Naive thymus-derived CD4-positive, alpha-beta T cell (primary cell): ENCODE results near the gene VASP. TPM values are rescaled to one million over a fixed set of nuclear protein-coding genes. Genes with fewer than 3 reads are reported as not detected.

ENCODE experiments used
- ATAC-seq: fragments of 150-1000 bp; cut with Tn5 transposase; 2 replicates; pipeline ENCODE4 v1.10.0; 2021; ENCODE audit warnings: mild to moderate bottlenecking, moderate library complexity
- CTCF ChIA-PET: fragments of 350-600 bp; sonication (Branson Sonifier 250); formaldehyde crosslinking; loops from one replicate; lab custom pipeline; 2021; ENCODE audit warnings: antibody characterized with exemption; lab: Charles Lee
- POLR2A ChIA-PET: fragments of 350-600 bp; sonication (Branson Sonifier 250); formaldehyde crosslinking; loops from one replicate; lab custom pipeline; 2021; ENCODE audit warnings: antibody characterized with exemption, inconsistent platforms; lab: Charles Lee
- DNase-seq, 9 donors: peaks; one replicate each; pipeline versions ENCODE4 v3.0.0 to v3.0.0-alpha.2; 2020 to 2022; ENCODE audit warnings: mixed read lengths in 1 of 9
- H3K27ac ChIP-seq: one replicate; pipeline ENCODE4 v1.7.0; 2013; ENCODE audit warnings: mild to moderate bottlenecking, low read depth, low read length, moderate library complexity
- H3K27me3 ChIP-seq, 2 donors: one replicate each; pipeline ENCODE4 v1.7.0; 2013; ENCODE audit warnings: low read length in 2 of 2, mild to moderate bottlenecking in 2 of 2, moderate library complexity in 2 of 2; ENCODE audit not compliant: control insufficient read depth in 2 of 2, insufficient read depth in 2 of 2
- H3K36me3 ChIP-seq, 3 experiments: 1 replicate in 2 of 3; 2 replicates in 1 of 3; pipeline ENCODE4 v1.7.0; 2013; ENCODE audit warnings: low read length in 3 of 3, mild to moderate bottlenecking in 3 of 3, moderate library complexity in 1 of 3; ENCODE audit not compliant: insufficient read depth in 3 of 3, control insufficient read depth in 2 of 3
- H3K4me1 ChIP-seq, 2 donors: one replicate each; pipeline ENCODE4 v1.7.0; 2013; ENCODE audit warnings: low read length in 2 of 2, mild to moderate bottlenecking in 2 of 2, moderate library complexity in 1 of 2; ENCODE audit not compliant: control insufficient read depth in 2 of 2, insufficient read depth in 2 of 2
- H3K4me3 ChIP-seq: 2 replicates; pipeline ENCODE4 v1.7.0; 2013; ENCODE audit warnings: mild to moderate bottlenecking, low read length
- H3K9me3 ChIP-seq, 3 experiments: 1 replicate in 2 of 3; 2 replicates in 1 of 3; pipeline ENCODE4 v1.7.0; 2013; ENCODE audit warnings: low read length in 3 of 3; ENCODE audit not compliant: control insufficient read depth in 2 of 3
- H3K27ac Mint-ChIP-seq, 9 donors: one replicate each; pipeline ENCODE4 v1.8.0; 2020 to 2022; ENCODE audit warnings: mixed read lengths in 9 of 9, mild to moderate bottlenecking in 8 of 9, moderate library complexity in 5 of 9, inconsistent platforms in 2 of 9
- H3K27me3 Mint-ChIP-seq, 5 donors: one replicate each; pipeline ENCODE4 v1.8.0; 2021 to 2022; ENCODE audit warnings: mixed read lengths in 5 of 5, mild to moderate bottlenecking in 1 of 5
- H3K36me3 Mint-ChIP-seq, 5 donors: one replicate each; pipeline ENCODE4 v1.8.0; 2020 to 2022; ENCODE audit warnings: mixed read lengths in 5 of 5, mild to moderate bottlenecking in 3 of 5, inconsistent platforms in 1 of 5
- H3K4me1 Mint-ChIP-seq, 7 donors: one replicate each; pipeline ENCODE4 v1.8.0; 2020 to 2022; ENCODE audit warnings: mixed read lengths in 7 of 7, mild to moderate bottlenecking in 3 of 7, inconsistent platforms in 1 of 7
- H3K4me3 Mint-ChIP-seq, 10 donors: one replicate each; pipeline ENCODE4 v1.8.0; 2020 to 2022; ENCODE audit warnings: mild to moderate bottlenecking in 10 of 10, mixed read lengths in 10 of 10, moderate library complexity in 6 of 10, inconsistent platforms in 2 of 10
- H3K9me3 Mint-ChIP-seq, 11 donors: one replicate each; pipeline ENCODE4 v1.8.0; 2020 to 2022; ENCODE audit warnings: mixed read lengths in 11 of 11, mild to moderate bottlenecking in 4 of 11, inconsistent platforms in 1 of 11, moderate library complexity in 1 of 11
- intact Hi-C, 2 donors: fragments of 100-400 bp; cut with micrococcal nuclease; formaldehyde crosslinking; loops; one replicate each; pipeline ENCODE4 v1.15.1; 2023
- polyA plus RNA-seq, 2 donors: library from polyadenylated mRNA; unstranded; fragments of 300-500 nt; fragmentation: Illumina TruSeq; gene quantifications; one replicate each; pipeline ENCODE4 v1.2.3, GENCODE V29; 2021
- total RNA-seq, 6 experiments: library from RNA in 5 of 6; stranded (reverse) in 5 of 6; gene quantifications; 1 replicate in 5 of 6; 2 replicates in 1 of 6; pipeline ENCODE4 v1.2.3 and lab custom pipeline; 2021 to 2026

VASP gene
- total and polyA plus RNA-seq, 7 experiments from 2014 or later, result 27.0 to 206 (median 74.2) TPM

DNA sequence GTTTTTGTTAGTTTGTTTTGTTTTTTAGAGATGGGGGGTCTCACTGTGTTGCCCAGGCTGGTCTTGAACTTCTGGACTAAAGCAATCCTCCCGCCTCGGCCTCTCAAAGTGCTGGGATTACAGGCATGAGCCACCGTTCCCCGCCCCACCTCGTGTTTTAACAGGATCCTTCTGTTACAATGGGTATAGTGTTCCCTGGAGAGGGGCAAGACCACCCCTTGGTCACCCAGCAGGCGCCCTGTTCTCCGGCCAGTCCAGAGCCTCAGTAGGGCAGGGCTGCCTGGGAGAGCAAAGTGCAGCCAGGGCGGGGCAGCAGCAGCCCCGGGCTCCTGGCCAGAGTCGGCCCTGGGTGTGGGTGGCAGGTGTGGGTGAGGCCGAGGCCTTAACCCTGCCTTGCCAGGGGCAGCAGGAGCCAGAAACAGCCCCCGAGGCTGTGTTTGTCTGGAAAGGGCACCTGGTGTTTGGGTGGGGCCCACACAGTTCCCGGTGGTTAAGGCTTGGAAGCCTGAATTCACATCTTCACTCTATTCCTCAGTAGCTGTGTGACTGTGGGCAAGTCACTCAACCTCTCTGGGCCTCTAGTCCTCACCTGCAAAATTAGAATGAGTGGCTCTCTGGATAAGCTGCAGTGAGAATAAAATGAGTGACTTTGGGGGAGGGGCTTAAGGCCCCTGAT, 7.2 kb downstream of the VASP start:
- no peak for ATAC-seq
- no peaks in the 10 kb centered on the region for H3K9me3 Mint-ChIP-seq
- H3K27ac Mint-ChIP-seq, result peak overlapping the region; percentile 78 to 96 (median 89)
- intact Hi-C loops, result no loop called here
- H3K9me3 ChIP-seq, result no peaks in the 10 kb centered on the region
- peak overlapping the region; percentile 34 for H3K4me3 ChIP-seq
- POLR2A ChIA-PET, result interaction anchor here (0.7 to 1.7 kb wide), 2 partner anchors 14 to 163 kb away, joined by 3 to 4 read pairs; no protein-coding TSS in a partner anchor
- H3K36me3 Mint-ChIP-seq, result peaks cover 0 to 26% (median 4%) of the 10 kb centered on the region in 5 donors
- H3K4me1 Mint-ChIP-seq, result peaks cover 39 to 70% (median 60%) of the 10 kb centered on the region in 7 donors
- no peaks in the 10 kb centered on the region for H3K27me3 ChIP-seq
- H3K36me3 ChIP-seq, result peaks cover 0 to 26% (median 3%) of the 10 kb centered on the region in 3 experiments
- CTCF ChIA-PET, result interaction anchor here (0.9 to 1.4 kb wide), 2 partner anchors 44 to 75 kb away, joined by 4 to 5 read pairs; no protein-coding TSS in a partner anchor
- peaks cover 28 to 46% of the 10 kb centered on the region in 2 donors for H3K4me1 ChIP-seq
- H3K27ac ChIP-seq, result peak overlapping the region; percentile 59
- peak overlapping the region; percentile 27 to 86 (median 66) for H3K4me3 Mint-ChIP-seq
- no peaks in the 10 kb centered on the region for H3K27me3 Mint-ChIP-seq
- DNase-seq, result no peak

DNA sequence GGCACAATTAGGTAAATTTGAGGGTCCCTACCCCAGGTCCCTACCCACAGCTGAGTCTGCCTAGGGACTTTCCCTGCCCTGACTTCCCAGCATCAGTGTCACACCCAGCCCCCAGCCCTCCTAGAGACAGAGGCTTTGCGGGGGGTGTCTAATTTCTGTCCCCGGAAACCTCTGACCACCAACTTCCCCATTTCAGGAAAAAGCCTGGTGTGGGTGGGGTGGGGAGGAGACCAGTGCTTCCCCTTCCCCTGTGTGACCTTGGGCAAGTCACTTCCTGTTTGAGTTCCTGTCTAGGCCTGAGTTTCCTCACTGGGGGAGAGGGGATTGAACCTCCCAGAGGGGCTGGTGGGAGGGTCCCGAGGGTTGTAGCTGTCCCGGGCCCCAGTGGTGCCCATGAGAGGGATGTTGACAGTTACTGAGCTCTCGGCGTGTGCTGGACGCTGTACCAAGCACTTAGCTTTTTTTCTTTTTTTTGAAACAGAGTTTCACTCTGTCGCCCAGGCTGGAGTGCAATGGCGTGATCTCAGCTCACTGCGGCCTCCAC, 7.9 kb downstream of the VASP start:
- no peaks in the 10 kb centered on the region for H3K27me3 ChIP-seq
- peak overlapping the region; percentile 34 for H3K4me3 ChIP-seq
- H3K27ac ChIP-seq, result peak overlapping the region; percentile 59
- peaks cover 0 to 29% (median 3%) of the 10 kb centered on the region in 3 experiments for H3K36me3 ChIP-seq
- peak overlapping the region in 8 of 10 donors; percentile 41 to 70 (median 60) for H3K4me3 Mint-ChIP-seq
- intact Hi-C loops, result no loop called here
- H3K9me3 Mint-ChIP-seq, result no peaks in the 10 kb centered on the region
- DNase-seq, result no peak
- peak overlapping the region; percentile 69 to 89 (median 87) for H3K27ac Mint-ChIP-seq
- peaks cover 24 to 40% of the 10 kb centered on the region in 2 donors for H3K4me1 ChIP-seq
- no peaks in the 10 kb centered on the region for H3K9me3 ChIP-seq
- CTCF ChIA-PET, result interaction anchor here (0.9 to 1.4 kb wide), 3 partner anchors 43 to 127 kb away, joined by 4 to 5 read pairs (median 4); no protein-coding TSS in a partner anchor
- peaks cover 0 to 23% (median 4%) of the 10 kb centered on the region in 5 donors for H3K36me3 Mint-ChIP-seq
- peaks cover 32 to 63% (median 54%) of the 10 kb centered on the region in 7 donors for H3K4me1 Mint-ChIP-seq
- H3K27me3 Mint-ChIP-seq, result no peaks in the 10 kb centered on the region
- POLR2A ChIA-PET, result interaction anchor here (0.7 to 1.7 kb wide), 2 partner anchors 14 to 162 kb away, joined by 3 to 4 read pairs; no protein-coding TSS in a partner anchor
- ATAC-seq, result peak; percentile 88

DNA sequence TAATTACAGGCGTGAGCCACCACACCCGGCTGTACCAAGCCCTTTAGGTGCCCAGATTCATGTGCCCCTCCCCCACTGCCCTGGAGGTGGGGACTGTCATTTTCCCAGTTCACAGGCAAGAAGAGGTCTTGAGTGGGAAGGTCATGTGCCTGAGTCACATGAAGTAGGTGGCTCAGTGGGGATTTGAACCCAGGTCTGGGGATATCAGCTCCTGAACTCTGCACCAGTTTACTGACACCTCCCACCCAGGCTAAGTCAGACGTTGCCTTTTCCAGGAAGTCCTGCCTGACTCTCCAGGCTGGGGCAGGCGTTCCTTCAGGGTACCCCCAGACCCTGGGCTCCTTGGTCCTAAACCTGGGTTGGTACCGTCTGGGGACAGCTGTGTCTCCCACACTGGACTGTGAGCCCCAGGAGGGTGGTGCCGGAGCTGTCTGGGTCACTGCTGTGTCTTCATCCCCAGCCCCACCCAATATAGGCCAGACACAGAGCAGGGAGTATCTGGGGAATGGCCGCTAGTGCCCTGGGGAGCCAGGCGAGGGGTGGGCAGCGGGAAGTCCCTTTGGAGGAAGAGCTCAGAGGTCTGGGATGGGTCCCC, 8.6 kb downstream of the VASP start:
- CTCF ChIA-PET, result interaction anchor here (0.9 to 1.4 kb wide), 4 partner anchors 42 to 126 kb away, joined by 3 to 5 read pairs (median 4); no protein-coding TSS in a partner anchor
- no peak for ATAC-seq
- no peak overlapping the region for H3K4me3 ChIP-seq

GRCh38 chr19:45517238-45517637, 10.0 kb downstream of the VASP start:
- H3K27ac Mint-ChIP-seq, result peak overlapping the region in 6 of 9 donors; percentile 25 to 89 (median 84)
- Histone ChIP-seq H3K9me3 (no peaks in the 10 kb centered on the region), H3K4me1 (peaks cover 24 to 31% of the 10 kb centered on the region in 2 donors), H3K27ac (no peak overlapping the region), H3K27me3 (no peaks in the 10 kb centered on the region), H3K4me3 (no peak overlapping the region), H3K36me3 (peaks cover 0 to 45% (median 6%) of the 10 kb centered on the region in 3 experiments)
- peaks cover 21 to 46% (median 40%) of the 10 kb centered on the region in 7 donors for H3K4me1 Mint-ChIP-seq
- peaks cover 0 to 23% (median 4%) of the 10 kb centered on the region in 5 donors for H3K36me3 Mint-ChIP-seq
- intact Hi-C loops, result no loop called here
- ATAC-seq (no peak), DNase-seq (no peak)
- peak overlapping the region in 2 of 10 donors; percentile 20 to 24 for H3K4me3 Mint-ChIP-seq
- ChIA-PET POLR2A (interaction anchor here (1.0 kb wide), 1 partner anchor 10 kb away, joined by 4 read pairs; the partner anchor contains the start of gene VASP), CTCF (interaction anchor here (1.1 kb wide), 1 partner anchor 78 kb away, joined by 3 read pairs; no protein-coding TSS in a partner anchor)
- H3K27me3 Mint-ChIP-seq, result no peaks in the 10 kb centered on the region
- H3K9me3 Mint-ChIP-seq, result no peaks in the 10 kb centered on the region

More for the DNA sequence above, 8.6 kb downstream of the VASP start:
- H3K36me3 Mint-ChIP-seq, result peaks cover 0 to 25% (median 4%) of the 10 kb centered on the region in 5 donors
- DNase-seq, result no peak
- H3K9me3 Mint-ChIP-seq, result no peaks in the 10 kb centered on the region
- peak overlapping the region in 6 of 10 donors; percentile 20 to 64 (median 48) for H3K4me3 Mint-ChIP-seq
- peaks cover 0 to 32% (median 3%) of the 10 kb centered on the region in 3 experiments for H3K36me3 ChIP-seq
- intact Hi-C loops, result no loop called here
- peak overlapping the region; percentile 25 to 89 (median 81) for H3K27ac Mint-ChIP-seq
- H3K4me1 ChIP-seq, result peaks cover 24 to 38% of the 10 kb centered on the region in 2 donors
- H3K9me3 ChIP-seq, result no peaks in the 10 kb centered on the region
- H3K27ac ChIP-seq, result peak overlapping the region; percentile 59
- no peaks in the 10 kb centered on the region for H3K27me3 Mint-ChIP-seq
- POLR2A ChIA-PET, result interaction anchor here (1.0 to 1.7 kb wide), 2 partner anchors 8 to 13 kb away, joined by 4 read pairs; partner anchors contain the start of gene VASP
- H3K27me3 ChIP-seq, result no peaks in the 10 kb centered on the region
- peaks cover 25 to 56% (median 50%) of the 10 kb centered on the region in 7 donors for H3K4me1 Mint-ChIP-seq

DNA sequence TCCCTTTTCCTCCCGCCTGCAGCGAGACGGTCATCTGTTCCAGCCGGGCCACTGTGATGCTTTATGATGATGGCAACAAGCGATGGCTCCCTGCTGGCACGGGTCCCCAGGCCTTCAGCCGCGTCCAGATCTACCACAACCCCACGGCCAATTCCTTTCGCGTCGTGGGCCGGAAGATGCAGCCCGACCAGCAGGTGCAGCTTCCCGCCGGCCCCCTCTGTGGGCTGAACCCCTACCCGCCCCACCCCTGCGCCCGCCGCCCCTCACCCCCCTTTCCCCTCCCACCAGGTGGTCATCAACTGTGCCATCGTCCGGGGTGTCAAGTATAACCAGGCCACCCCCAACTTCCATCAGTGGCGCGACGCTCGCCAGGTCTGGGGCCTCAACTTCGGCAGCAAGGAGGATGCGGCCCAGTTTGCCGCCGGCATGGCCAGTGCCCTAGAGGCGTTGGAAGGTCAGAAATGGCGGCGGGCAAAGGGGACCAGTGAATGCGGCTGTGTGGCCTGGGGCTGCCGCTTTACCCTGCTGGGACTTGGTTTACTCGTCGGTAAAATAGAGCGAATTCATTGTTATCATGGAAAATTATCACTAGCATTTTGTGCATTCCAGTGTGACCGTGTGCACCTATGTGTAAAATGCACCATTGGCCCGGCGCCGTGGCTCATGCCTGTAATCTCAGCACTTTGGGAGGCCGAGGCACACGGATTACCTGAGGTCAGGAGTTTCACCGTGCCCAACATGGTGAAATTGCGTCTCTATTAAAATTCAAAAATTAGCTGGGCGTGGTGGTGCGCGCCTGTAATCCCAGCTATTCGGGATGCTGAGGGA, 10.6 kb downstream of the VASP start:
- peaks cover 24 to 29% of the 10 kb centered on the region in 2 donors for H3K4me1 ChIP-seq
- no peaks in the 10 kb centered on the region for H3K27me3 Mint-ChIP-seq

More for the DNA sequence above, 10.6 kb downstream of the VASP start:
- no peak overlapping the region for H3K4me3 ChIP-seq
- no peak overlapping the region for H3K27ac ChIP-seq
- Mint-ChIP-seq H3K27ac (peak overlapping the region in 5 of 9 donors; percentile 25 to 86 (median 70)), H3K36me3 (peaks cover 0 to 23% (median 4%) of the 10 kb centered on the region in 5 donors), H3K4me3 (peak overlapping the region in 1 of 10 donors; percentile 20), H3K4me1 (peaks cover 18 to 43% (median 36%) of the 10 kb centered on the region in 7 donors), H3K9me3 (no peaks in the 10 kb centered on the region)
- no peak for DNase-seq
- no peaks in the 10 kb centered on the region for H3K27me3 ChIP-seq
- intact Hi-C loops, result no loop called here
- H3K36me3 ChIP-seq, result peaks cover 0 to 50% (median 6%) of the 10 kb centered on the region in 3 experiments
- ATAC-seq, result no peak
- ChIA-PET CTCF (no interaction called here), POLR2A (no interaction called here)
- no peaks in the 10 kb centered on the region for H3K9me3 ChIP-seq
